Measurements from ENCODE around the gene ELOVL2.

Gene ELOVL2

GRCh38 chr6:10977231-10977968 lies 66.7 kb downstream of the ELOVL2 start:
- DNase-seq: no peak

DNA sequence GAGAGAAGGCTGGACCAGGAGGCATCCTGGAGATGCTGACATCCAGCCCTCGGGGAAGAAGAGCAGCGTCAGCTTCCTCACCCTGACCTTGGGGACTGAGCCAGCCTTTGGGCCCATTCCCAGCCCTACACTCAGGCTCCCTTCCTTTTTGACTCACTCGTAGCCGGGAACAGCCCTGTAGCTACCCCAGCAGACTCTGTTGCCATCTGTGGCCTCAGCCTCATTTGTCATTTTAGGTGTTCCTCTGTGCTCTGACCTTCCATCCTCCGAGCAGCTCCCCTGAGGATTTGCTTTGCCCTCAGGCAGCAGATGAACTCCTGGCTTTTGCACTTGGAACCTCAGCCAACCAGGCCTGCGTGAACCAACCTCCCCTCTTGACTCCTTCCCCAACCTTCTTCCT lies 67.5 kb downstream of the ELOVL2 start:
- DNase-seq: no peak

- DNase-seq: no peak
These were observed 71.9 kb downstream of the ELOVL2 start for GRCh38 chr6:10972196-10972595.

- no peak for DNase-seq
These were observed 73.4 kb downstream of the ELOVL2 start for GRCh38 chr6:10970731-10971130.

DNA sequence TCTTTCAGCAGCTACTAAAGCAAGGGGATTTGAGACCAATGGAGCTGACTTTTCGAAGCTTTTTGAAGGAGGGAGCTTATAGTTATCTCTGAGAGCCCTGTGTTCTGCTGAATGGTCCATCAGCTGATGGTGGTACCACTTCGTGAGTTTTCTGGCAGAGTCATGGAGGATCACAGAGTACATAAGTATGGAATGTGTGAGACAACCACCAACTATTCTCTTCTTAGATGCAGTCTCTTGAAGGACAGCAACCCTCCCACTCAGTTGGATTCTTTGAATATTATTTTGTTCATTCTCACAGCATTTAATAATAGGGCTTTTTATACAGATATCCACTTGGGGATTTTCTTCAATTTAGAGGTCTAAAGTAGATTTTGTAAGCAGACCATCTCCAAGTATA lies 75.3 kb downstream of the ELOVL2 start:
- DNase-seq: peak; percentile 51

- DNase-seq: no peak
These were observed 79.4 kb downstream of the ELOVL2 start for GRCh38 chr6:10964684-10965083.

- no peak for DNase-seq
These were observed 81.0 kb downstream of the ELOVL2 start for GRCh38 chr6:10963113-10963512.

DNA sequence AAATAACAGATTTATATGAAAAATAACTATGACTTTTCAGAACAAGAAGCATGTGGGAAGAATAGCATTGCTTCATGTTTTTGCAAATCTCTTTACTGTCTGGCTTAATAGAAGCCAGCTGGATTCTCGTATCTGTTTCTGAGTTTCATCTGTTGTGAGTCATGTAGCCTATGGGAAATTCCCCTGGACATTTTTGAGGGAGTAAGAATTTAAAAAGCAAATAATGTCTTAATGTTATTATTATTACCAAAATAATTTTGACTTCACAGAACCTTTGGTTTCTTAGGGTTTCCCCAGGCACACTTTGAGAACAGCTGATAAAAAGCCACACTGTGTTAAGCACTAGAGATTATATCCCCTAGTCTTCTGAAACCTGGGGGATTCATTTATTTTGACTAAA lies 81.4 kb downstream of the ELOVL2 start:
- peak; percentile 83 for DNase-seq

DNA sequence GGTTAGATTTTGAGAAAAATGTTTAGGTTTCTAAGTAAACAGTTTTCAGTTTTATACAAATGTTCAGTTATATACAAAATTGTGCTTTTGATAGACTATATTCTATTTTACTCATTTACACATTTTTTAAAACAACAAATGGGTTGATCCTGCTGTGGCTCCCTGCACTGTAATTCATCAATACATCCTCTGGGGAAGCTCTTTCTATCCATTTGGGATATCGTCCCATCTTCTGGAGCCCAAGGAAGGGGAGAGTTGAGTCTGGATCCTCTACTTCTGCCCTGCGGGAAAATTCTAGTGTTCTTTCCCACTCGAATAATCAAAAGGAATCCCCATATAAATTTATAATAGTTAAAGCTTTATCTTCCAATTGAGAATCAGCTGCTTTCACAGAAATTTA lies 82.3 kb downstream of the ELOVL2 start:
- DNase-seq: no peak

DNA sequence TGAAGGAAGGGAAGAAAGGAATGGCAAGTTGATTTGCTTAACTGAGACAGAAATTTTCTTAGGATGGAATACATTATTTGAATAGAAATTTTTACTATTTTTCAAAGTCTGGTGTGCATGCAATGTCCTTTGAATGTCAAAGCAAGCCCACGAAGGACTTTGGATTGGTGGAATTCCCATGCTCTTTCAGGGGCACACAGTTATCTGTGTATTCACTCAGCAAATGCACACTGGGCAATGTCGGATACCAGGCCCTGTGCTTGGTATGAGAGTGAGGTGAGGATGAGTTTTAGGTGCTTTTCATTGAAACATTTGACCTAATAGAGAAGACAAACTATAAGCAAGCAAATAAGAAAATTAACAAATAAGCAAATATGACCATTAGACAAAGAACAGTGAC lies 83.9 kb downstream of the ELOVL2 start:
- DNase-seq: no peak

DNA sequence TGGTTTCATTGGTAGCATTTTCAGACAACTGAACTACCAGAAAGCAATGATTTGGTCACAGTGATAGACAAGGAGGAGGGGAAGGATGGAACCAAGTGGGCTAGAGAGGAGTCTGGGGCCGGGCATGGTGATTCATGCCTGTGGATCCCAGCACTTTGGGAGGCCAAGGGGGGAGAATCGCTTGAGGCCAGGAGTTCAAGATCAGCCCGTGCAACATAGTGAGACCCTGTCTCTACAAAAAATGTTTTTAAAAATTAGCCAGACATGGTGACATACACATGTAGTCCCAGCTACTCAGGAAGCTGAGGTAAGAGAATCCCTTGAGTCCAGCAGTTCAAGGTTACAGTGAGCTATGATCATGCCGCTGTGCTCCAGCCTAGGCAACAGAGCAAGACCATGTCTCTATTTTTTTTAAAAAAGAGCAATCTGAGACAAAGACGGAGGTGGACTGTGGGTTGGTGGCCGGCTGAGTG lies 86.7 kb downstream of the ELOVL2 start:
- DNase-seq: no peak

DNA sequence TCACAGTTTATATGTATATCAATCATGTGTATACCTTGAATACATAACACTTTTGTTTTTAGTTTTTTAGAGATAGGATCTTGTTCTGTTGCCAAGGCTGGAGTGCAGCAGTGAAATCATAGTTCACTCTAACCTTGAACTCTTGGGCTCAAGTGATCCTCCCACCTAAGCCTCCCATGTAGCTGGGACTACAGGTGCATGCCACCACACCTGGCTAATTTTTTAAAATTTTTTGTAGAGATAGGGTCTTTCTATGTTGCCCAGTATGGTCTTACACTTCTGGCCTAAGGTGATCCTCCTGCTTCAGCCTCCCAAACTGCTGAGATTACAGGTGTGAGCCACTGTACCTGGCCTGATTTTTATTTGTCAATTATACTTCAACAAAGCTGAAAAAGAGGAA lies 87.3 kb downstream of the ELOVL2 start:
- no peak for DNase-seq

DNA sequence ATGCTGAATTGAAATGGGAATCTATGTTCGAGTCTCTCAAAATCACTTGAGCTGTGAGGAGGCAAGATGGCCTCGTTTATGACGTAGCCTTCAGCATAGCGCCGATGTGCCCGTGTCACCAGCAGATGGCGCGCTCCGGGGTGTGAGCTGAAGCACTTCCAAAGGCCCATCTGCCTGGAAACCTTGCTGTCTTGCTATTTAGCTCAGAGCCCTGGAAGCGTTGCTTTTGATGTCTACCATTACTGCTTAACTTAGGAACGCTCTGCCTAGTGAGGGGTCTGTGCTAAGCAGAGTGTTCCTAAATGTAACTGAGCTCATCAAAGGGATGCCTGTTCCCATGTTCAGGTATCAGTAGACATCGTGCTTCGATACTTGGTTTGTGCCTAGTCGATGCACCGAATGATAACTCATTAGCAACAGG lies 89.5 kb downstream of the ELOVL2 start:
- peak; percentile 83 for DNase-seq

- peak; percentile 85 for DNase-seq
These were observed 92.3 kb downstream of the ELOVL2 start for GRCh38 chr6:10951675-10952282.

DNA sequence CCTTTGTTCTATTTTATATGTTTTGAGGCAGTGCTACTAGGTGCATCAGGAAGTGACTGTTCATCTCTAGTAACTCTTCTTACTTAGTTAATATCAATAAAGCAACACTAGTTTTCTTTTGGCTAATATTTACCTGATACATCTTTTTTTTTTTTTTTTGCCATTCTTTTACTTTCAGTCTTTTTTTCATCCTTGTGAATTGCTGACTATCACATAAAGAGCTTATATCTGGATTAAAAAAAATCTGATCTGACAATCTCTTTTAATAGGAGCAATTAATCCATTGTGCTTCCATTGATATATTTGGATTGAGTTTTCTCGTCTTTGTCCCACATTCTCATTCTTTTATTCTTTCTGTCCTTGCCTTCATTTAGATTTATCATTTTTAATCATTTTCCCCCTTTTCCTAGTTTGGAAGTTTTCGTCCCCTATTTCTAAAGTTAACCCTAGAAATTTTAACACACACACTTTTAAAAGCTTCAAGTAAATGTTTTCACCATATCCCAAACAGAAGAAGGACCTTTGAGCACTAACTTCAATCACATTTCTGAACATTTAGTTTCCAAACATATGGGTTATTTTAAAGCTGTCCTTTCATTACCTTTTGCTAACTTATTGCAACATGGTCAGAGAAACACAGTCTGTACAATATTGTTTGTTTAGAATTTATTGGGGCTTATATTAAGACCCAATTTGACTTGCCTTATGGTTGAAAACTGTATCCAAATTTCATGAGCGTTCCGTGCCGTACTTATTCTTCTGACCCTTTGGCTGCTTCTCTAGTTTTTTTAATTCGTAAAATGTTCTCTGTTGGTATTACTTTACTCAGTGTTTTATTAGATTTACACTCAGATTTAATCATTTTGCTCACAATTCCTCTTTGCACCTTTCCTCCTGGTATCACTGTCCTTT lies 94.3 kb downstream of the ELOVL2 start:
- DNase-seq: no peak

DNA sequence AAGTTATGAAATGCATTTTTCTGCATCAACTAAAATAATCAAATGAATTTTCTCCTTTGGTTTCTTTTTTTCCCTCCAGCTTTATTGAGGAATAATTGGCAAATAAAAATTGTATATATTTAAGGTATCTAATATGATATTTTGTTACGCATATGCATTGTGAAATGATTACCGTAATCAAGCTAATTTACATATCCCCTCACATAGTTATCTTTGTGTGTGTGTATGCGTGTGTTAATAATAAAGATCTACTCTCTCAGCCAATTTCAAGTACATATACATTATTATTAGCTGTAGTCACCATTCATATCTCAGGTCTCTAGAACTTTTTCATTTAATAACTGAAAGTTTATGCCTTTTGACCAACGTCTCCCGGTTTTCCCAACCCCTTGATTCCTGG lies 96.1 kb downstream of the ELOVL2 start:
- no peak for DNase-seq

- no peak for DNase-seq
These were observed 98.3 kb downstream of the ELOVL2 start for GRCh38 chr6:10945845-10946244.

DNA sequence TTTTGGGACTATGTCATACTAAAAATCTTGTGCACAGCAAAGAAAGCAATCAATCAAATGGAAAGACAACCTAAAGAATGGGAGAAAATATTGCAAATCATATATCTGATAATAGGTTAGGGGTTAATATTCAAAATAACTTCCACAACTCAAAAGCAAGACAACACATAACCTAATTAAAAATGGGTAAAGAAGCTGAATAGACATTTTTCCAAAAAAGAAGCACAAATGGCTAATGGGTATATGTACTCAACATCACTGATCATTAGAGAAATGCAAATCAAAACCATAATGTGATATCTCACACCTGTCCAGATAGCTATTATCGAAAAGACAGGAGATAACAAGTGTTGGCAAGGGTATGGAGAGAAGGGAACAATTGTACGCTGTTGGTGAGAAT lies 104.3 kb downstream of the ELOVL2 start:
- no peak for DNase-seq

GRCh38 chr6:10933126-10933525 lies 111.0 kb downstream of the ELOVL2 start:
- no peak for DNase-seq
